ENCODE data around the gene ADGRV1.
"Not testable (repeated sequence)": the region's sequence is repeated elsewhere in the genome, so short reads cannot be mapped to it uniquely, and the experiment has no call there.

ADGRV1 gene

GRCh38 chr5:90747693-90748092, 189.1 kb downstream of the ADGRV1 start:
- FAIRE-seq: no peak

DNA sequence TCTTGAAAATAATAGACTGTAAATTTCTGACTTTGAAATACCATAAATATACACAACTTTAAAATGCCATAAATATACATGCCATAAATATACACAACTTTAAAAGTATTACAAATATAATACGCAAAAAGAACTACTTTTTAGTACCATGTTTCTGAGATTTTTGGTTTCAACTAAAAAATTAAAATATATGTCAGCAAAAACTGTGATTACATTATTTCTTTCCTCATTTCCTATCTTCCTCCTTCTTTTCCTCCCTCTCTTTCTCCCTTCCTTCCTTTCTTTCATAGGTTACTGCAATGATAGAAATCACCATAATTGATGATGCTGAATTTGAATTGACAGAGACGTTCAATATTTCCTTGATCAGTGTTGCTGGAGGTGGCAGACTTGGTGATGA, 200.5 kb downstream of the ADGRV1 start:
- no peak for FAIRE-seq

DNA sequence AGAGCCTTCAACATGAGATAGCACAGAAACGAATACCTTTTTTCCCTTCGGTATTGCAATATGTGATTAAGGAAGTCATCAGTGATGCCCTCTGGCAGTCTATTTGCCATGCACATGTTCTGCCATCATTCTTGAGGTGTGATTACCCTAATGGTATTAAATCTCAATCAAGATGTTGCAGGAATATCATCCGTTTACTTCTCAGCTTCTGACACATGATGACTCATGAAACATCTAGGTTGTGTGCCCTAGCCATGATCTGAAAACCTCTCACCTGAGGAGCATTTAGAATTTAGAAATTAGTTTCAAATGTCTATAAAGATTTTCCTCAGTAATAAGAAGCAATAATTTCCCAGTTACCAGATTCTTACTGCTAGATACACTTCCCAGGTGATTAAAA, 209.1 kb downstream of the ADGRV1 start:
- no peak for FAIRE-seq

GRCh38 chr5:90770006-90770541, 211.5 kb downstream of the ADGRV1 start:
- FAIRE-seq: not testable (repeated sequence)

- FAIRE-seq: no peak
These were observed 219.4 kb downstream of the ADGRV1 start for GRCh38 chr5:90777959-90778358.

- FAIRE-seq: peak; percentile 84
These were observed 225.1 kb downstream of the ADGRV1 start for GRCh38 chr5:90783460-90784333.

GRCh38 chr5:90786756-90787155, 228.2 kb downstream of the ADGRV1 start:
- no peak for FAIRE-seq

GRCh38 chr5:90792725-90793124, 234.1 kb downstream of the ADGRV1 start:
- FAIRE-seq: no peak

GRCh38 chr5:90793183-90793582, 234.6 kb downstream of the ADGRV1 start:
- no peak for FAIRE-seq

DNA sequence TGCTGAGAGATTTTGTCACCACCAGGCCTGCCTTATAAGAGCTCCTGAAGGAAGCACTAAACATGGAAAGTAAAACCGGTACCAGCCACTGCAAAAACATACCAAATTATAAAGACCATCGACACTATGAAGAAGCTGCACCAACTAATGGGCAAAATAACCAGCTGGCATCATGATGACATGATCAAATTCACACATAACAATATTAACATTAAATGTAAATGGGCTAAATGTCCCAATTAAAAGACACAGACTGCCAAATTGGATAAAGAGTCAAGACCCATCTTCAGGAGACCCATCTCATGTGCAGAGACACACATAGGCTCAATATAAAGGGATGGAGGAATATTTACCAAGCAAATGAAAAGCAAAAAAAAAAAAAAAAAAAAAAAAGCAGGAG, 238.3 kb downstream of the ADGRV1 start:
- not testable (repeated sequence) for FAIRE-seq

DNA sequence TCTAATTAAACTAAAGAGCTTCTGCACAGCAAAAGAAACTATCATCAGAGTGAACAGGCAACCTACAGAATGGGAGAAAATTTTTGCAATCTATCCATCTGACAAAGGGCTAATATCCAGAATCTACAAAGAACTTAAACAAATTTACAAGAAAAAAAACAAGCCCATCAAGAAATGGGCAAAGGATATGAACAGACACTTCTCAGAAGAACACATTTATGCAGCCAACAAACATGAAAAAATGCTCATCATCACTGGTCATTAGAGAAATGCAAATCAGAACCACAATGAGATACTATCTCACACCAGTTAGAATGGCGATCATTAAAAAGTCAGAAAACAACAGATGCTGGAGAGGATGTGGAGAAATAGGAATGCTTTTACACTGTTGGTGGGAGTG, 241.5 kb downstream of the ADGRV1 start:
- not testable (repeated sequence) for FAIRE-seq

- FAIRE-seq: not testable (repeated sequence)
These were observed 241.9 kb downstream of the ADGRV1 start for GRCh38 chr5:90800515-90800914.

DNA sequence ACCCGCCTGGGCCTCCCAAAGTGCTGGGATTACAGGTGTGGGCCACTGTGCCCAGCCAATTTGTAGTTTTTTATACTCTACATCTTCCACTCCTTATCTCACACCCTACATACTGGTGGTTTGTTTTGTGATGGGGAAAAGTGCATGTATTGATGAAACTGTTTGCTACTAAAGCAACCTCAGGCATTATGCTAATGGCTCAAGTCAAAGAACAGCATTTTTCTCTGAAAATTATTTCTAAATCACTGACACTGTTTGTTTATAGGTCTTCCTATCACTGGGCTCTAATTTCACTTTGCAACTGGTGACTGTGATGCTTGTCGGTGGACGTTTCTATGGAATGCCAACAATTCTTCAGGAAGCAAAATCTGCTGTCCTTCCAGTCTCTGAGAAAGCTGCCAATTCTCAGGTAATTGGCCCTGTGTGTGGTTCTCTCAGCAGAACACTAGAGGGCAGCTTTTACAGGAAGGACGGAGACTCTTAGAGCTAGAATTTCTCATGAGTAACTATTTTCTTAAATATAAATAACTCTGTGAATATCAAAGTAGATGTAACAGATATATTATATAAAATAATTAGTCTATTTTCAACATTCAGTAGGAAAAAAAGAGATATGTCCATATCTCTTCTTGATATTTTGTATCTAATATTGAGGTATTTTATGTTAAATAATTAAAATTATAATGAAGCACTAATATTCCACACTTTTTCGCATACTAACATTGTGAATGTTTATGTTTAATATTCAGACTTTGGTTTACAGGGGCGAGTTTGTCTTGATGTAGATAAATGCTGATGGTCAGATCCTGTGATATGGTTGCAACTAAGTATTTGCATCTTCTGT, 244.1 kb downstream of the ADGRV1 start:
- peak; percentile 70 for FAIRE-seq

GRCh38 chr5:90803381-90803780, 244.8 kb downstream of the ADGRV1 start:
- no peak for FAIRE-seq

DNA sequence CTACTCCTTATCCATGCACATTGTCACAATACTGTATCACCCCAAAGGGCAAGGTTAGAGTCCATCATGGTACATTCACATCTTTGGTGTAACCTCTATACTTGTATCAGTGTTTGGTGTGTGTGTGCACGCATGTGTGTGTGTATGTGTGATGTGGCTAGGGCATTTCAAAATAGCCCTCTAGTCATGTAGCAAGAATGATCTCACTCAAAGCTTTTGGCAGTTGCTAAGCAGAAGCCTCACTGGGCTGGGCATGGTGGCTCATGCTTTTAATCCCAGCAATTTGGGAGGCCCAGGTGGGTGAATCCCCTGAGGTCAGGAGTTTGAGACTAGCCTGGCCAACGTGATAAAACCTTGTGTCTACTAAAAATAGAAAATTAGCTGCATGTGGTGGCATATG, 245.3 kb downstream of the ADGRV1 start:
- no peak for FAIRE-seq

DNA sequence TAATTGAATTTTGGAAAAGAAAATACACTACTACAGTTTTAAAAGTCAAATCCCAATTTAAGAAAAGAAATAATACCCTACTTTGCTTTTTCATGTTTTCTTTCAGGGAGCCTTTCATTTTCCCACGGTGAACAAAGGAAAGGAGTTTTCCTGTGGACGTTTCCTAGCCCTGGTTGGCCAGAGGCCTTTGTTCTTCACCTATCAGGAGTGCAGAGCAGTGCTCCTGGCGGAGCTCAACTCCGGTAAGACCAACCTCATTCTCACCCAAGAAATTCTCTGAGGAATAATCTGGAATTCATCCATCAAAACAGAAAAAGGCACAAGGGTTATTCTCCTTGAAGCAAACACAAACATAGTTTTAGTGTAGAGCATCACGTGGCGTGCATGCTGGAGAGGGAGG, 248.9 kb downstream of the ADGRV1 start:
- FAIRE-seq: no peak

GRCh38 chr5:90809311-90810056, 250.9 kb downstream of the ADGRV1 start:
- FAIRE-seq: no peak

DNA sequence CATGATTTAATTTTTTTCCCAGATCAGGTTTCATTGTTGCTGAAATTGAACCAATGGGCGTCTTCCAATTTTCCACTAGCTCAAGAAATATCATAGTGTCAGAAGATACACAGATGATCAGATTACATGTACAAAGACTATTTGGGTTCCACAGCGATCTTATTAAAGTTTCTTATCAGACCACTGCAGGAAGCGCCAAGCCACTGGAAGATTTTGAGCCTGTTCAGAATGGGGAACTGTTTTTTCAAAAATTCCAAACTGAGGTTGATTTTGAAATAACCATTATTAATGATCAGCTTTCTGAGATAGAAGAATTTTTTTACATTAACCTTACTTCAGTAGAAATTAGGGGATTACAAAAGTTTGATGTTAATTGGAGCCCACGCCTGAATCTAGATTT, 251.6 kb downstream of the ADGRV1 start:
- no peak for FAIRE-seq

DNA sequence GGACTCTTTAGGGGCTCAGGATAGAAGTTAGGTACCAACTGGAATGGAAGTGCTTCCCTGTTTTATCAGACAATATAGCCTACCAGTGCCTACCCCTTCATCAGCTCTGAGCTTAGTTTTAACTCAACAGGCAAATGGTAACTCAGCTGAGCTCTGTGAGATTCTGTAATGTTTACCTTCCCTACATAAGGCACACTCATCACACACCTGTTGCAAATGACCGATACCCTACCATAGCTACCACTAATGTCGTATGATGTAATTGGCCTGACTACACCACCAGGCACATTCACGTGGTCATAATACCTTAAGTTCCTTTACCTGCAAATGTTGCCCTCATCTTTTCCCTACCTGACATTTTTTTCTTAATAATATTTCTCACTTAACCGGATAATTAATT, 254.8 kb downstream of the ADGRV1 start:
- FAIRE-seq: no peak

GRCh38 chr5:90822062-90822461, 263.5 kb downstream of the ADGRV1 start:
- not testable (repeated sequence) for FAIRE-seq

GRCh38 chr5:90824436-90824835, 265.8 kb downstream of the ADGRV1 start:
- FAIRE-seq: no peak

GRCh38 chr5:90830058-90830457, 271.5 kb downstream of the ADGRV1 start:
- FAIRE-seq: peak; percentile 33

- FAIRE-seq: no peak
These were observed 275.2 kb downstream of the ADGRV1 start for GRCh38 chr5:90833753-90834152.

Data from endometrium (tissue), 2 donors.